D721Med (cell line): ENCODE data around the gene NAV3.
"Not testable (repeated sequence)": the region's sequence is repeated elsewhere in the genome, so short reads cannot be mapped to it uniquely, and the experiment has no call there.

Source experiments
- DNase-seq: peaks from one replicate; pipeline ENCODE4 v3.0.0; 2011; ENCODE audit warnings: low spot score; ENCODE audit not compliant: insufficient read length
- FAIRE-seq: peaks from 2 replicates; lab custom pipeline; 2011; peaks lifted over from hg19 to GRCh38; lab: Jason Lieb, UNC
- TF ChIP-seq, protein P1 (sequence below): IDR thresholded peaks from 2 replicates; pipeline ENCODE4 v1.5.1; 2012; ENCODE audit warnings: mild to moderate bottlenecking, control low read depth; ENCODE audit not compliant: insufficient read depth; ENCODE audit errors: missing control alignments

NAV3 gene

DNA sequence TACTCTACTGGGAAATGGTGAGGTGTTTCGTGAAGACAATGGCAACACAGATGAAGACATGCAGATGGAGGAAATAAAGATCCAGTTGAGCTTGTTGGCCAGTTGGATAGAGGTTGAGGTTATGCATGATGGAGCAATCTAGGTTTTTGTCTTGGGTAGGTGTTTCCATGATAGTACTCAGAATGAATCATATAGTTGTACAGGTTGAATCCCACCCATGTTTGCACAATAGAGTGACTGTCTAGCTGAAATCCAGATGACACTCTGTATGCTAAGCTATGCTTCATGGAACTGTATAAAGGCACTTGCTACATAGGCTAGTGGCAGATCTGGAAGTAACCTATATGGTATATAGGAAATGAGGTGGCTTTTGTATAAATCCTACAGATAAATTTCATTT is 264.9 kb downstream of the NAV3 start:
- DNase-seq: no peak
- TF ChIP-seq, protein P1, sequence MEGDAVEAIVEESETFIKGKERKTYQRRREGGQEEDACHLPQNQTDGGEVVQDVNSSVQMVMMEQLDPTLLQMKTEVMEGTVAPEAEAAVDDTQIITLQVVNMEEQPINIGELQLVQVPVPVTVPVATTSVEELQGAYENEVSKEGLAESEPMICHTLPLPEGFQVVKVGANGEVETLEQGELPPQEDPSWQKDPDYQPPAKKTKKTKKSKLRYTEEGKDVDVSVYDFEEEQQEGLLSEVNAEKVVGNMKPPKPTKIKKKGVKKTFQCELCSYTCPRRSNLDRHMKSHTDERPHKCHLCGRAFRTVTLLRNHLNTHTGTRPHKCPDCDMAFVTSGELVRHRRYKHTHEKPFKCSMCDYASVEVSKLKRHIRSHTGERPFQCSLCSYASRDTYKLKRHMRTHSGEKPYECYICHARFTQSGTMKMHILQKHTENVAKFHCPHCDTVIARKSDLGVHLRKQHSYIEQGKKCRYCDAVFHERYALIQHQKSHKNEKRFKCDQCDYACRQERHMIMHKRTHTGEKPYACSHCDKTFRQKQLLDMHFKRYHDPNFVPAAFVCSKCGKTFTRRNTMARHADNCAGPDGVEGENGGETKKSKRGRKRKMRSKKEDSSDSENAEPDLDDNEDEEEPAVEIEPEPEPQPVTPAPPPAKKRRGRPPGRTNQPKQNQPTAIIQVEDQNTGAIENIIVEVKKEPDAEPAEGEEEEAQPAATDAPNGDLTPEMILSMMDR: no peak
- FAIRE-seq: no peak

DNA sequence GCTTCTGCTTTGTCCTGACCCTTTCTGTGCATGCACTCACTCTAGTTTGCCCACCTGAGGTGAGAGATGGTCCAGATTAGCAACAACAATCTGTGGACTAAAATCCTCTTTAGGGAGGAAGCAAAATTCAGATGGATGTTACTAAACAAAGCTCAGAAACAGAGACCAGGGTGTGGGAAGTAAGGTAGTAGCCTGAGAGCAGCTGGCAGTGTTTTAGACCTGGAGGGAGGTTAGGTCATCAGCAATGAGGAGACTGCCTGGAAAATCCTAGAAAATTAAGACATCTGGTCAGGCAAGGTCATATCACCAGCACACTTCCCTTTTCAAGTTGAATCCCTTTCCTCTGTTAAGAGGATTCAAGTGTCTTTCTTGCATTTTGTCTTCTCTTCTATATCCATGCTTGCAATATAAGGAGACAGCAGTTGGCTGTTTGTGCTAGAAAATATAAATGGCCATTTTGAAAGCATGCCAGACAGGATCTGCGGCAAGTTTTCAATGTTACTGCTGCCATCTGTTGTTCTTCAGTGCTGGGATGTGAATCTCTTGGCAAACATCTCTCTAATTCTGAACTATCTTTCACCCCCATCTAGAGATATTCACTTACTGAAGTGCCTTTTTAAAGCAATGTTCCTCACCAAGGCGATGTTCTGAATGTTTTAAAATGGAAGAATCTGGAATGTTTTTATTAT is 266.4 kb downstream of the NAV3 start:
- DNase-seq: no peak
- TF ChIP-seq, protein P1: peak; percentile 42
- FAIRE-seq: no peak

DNA sequence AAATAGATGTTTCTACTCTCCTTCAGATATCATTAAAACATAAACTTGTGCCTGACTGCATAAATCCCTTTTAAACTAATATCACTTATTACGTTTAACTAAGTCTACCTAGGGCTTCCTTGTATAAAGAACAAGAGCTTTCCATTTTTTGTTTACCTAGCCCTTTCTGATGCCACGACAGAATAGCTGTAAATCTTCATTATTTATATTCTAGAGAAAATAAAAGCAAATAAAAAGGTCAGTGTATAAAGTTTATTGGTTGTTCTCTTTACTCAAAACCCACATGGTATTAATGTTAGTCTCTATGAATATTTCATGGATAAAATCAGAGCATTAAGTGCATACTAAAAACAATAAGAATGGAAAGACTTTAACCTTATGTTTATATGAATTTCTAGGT is 269.1 kb downstream of the NAV3 start:
- no peak for DNase-seq
- TF ChIP-seq, protein P1: no peak
- no peak for FAIRE-seq

DNA sequence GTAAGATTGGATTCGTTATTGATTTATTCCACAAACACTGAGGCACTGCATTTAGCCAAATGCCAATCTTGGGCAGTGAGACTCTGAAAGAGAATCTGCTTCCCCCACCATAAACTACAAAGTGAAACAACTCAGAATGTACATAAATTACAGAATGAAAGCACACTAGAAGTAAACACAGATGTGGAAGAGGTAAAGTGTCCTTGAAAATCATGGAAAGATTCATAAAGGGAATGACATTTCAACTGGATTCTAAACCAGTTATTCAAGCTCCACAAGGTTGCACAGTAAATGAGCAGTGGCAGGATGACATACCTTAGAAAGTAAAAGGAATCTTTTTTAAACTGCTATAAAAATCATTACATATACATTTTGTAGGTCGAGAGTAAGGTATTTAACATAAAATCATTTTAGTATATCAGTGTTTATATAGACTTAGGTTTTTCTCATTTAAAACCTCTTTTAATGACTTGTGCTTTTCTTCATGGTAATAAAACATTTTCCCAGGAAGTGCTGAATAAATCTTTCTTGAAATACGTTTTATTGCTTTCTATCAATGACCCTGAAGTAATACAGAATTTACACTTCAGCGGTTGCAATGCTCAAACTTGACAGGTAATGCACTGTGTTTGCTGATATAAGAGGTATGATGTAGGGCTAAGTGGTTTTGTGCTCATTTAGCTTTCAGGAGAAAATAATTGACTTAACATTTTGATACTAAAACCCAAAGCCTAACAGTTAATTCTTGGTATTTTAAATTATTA is 270.6 kb downstream of the NAV3 start:
- FAIRE-seq (no peak), DNase-seq (no peak)
- TF ChIP-seq, protein P1: no peak

DNA sequence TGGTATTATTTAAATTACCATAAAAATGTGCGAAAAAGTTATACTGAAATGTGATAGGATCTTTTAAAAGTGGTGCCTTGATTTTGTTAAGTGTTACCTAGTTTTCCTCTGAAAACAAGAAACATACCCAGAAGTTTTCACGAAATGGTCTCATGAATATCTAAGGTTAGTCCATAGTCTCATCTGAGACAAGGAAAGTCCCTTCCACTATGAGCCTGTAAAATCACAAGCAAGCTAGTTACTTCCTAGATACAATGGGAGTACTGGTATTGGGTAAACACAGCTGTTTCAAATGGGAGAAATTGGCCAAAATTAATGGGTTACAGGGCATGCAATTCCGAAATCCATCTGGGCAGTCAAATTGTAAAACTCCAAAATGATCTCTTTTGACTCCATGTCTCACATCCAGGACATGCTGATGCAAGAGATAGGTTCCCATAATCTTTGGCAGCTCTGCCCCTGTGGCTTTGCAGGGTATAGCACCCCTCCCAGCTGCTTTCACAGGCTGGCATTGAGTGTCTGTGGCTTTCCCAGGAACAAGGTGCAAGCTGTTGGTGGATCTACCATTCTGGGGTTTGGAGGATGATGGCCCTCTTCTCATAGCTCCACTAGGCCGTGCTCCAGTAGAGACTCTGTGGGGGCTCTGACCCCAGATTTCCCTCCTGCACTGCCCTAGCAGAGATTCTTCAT is 271.4 kb downstream of the NAV3 start:
- FAIRE-seq (no peak), DNase-seq (no peak)
- TF ChIP-seq, protein P1: no peak

DNA sequence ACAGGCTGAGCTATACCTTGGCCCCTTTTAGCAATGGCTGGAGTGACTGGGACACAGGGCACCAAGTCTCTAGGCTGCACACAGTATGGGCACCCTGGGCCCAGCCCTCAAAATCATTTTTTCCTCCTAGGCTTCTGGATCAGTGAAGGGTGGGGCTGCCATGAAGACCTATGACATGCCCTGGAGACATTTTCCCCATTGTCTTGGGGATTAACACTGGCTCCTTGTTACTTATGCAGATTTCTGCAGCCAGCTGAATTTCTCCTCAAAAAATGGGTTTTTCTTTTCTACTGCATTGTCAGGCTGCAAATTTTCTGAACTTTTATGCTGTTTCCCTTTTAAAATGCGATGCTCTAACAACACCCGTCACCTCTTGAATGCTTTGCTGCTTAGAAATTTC is 272.1 kb downstream of the NAV3 start:
- not testable (repeated sequence) for DNase-seq, FAIRE-seq

DNA sequence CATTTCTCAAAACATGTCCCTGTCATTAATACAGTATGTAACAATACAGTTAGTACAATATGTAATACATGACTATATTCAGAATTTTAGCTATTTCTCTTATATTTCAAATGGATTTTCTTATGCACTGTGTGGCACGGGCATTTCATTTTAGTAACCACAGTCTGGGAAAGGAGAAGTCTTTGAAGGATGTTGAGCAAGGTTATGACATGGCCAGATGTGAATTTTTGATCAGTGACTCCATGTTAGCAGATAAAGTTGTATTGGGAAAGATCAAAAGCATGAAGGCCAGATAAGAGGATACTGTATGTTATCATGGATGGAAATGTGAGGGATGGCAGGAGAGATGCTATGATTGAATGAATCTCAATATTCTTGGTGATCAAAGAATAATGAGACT is 285.2 kb downstream of the NAV3 start:
- TF ChIP-seq, protein P1: no peak
- no peak for FAIRE-seq
- no peak for DNase-seq
